ENCODE measurements around the gene AGTRAP.

- TF ChIP-seq, protein P1, sequence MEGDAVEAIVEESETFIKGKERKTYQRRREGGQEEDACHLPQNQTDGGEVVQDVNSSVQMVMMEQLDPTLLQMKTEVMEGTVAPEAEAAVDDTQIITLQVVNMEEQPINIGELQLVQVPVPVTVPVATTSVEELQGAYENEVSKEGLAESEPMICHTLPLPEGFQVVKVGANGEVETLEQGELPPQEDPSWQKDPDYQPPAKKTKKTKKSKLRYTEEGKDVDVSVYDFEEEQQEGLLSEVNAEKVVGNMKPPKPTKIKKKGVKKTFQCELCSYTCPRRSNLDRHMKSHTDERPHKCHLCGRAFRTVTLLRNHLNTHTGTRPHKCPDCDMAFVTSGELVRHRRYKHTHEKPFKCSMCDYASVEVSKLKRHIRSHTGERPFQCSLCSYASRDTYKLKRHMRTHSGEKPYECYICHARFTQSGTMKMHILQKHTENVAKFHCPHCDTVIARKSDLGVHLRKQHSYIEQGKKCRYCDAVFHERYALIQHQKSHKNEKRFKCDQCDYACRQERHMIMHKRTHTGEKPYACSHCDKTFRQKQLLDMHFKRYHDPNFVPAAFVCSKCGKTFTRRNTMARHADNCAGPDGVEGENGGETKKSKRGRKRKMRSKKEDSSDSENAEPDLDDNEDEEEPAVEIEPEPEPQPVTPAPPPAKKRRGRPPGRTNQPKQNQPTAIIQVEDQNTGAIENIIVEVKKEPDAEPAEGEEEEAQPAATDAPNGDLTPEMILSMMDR (conservative IDR thresholded peaks at IDR 0.05) = no peak
- no peak for TF ChIP-seq EZH2 (IDR thresholded peaks at IDR 0.05; ENCODE audit: low read depth)
Measured at GRCh38 chr1:11778844-11779623, 43.1 kb downstream of the AGTRAP start.

All from PC-9 (cell line).